Prostate gland (tissue), 2 donors: ENCODE measurements around the gene FILIP1.

Experiments used
- POLR2A ChIP-seq: fragments of 450-650 bp; IDR thresholded peaks from one replicate; pipeline ENCODE4 v1.6.1; 2016; ENCODE audit warnings: antibody characterized with exemption, mild to moderate bottlenecking
- POLR2AphosphoS5 ChIP-seq: sonication (generic); formaldehyde crosslinking; IDR thresholded peaks from one replicate; pipeline ENCODE4 v1.6.1; 2017; ENCODE audit warnings: antibody characterized with exemption
- TF ChIP-seq, protein P1 (sequence below), 4 experiments: fragments of 200-600 bp in 2 of 4; fragments of 450-650 bp in 2 of 4; sonication (generic) in 2 of 4; IDR thresholded peaks; 1 replicate in 3 of 4; 2 replicates in 1 of 4; pipeline ENCODE4 v1.5.1; 2016 to 2019; ENCODE audit warnings: antibody characterized with exemption in 4 of 4, mild to moderate bottlenecking in 2 of 4, moderate library complexity in 2 of 4

DNA sequence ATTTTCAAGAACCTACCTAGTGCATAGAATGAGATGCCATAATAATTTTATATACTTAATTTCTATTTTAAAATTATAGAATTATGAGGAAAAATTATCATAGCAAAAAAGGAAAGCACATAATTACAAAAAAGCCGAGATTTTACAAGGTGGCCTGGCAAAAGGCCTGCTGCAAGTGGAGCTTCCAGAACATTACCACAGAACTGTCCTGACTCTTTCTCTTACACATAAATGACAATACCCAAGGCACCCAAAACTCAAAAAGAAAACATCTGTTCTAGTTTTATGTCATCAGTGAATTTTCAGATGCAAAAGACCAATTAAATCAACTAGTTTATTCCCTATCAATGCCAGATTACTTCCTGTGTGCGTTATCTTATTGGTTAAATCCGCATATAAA is 74.2 kb downstream of the FILIP1 start:
- TF ChIP-seq, protein P1, sequence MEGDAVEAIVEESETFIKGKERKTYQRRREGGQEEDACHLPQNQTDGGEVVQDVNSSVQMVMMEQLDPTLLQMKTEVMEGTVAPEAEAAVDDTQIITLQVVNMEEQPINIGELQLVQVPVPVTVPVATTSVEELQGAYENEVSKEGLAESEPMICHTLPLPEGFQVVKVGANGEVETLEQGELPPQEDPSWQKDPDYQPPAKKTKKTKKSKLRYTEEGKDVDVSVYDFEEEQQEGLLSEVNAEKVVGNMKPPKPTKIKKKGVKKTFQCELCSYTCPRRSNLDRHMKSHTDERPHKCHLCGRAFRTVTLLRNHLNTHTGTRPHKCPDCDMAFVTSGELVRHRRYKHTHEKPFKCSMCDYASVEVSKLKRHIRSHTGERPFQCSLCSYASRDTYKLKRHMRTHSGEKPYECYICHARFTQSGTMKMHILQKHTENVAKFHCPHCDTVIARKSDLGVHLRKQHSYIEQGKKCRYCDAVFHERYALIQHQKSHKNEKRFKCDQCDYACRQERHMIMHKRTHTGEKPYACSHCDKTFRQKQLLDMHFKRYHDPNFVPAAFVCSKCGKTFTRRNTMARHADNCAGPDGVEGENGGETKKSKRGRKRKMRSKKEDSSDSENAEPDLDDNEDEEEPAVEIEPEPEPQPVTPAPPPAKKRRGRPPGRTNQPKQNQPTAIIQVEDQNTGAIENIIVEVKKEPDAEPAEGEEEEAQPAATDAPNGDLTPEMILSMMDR (IDR thresholded peaks at IDR 0.05) = no peak
- TF ChIP-seq POLR2AphosphoS5 (no peak), POLR2A (no peak)
